NCI-H2081 treated with DMSO at 0.1 percent for 48 hours (cell line): ENCODE measurements around the gene RPL37.
"Not testable (repeated sequence)": the region's sequence is repeated elsewhere in the genome, so short reads cannot be mapped to it uniquely, and the experiment has no call there.

Experiments used
- DNase-seq: peaks from one replicate; lab custom pipeline; 2025; lab: John Stamatoyannopoulos, UW

Gene RPL37

DNA sequence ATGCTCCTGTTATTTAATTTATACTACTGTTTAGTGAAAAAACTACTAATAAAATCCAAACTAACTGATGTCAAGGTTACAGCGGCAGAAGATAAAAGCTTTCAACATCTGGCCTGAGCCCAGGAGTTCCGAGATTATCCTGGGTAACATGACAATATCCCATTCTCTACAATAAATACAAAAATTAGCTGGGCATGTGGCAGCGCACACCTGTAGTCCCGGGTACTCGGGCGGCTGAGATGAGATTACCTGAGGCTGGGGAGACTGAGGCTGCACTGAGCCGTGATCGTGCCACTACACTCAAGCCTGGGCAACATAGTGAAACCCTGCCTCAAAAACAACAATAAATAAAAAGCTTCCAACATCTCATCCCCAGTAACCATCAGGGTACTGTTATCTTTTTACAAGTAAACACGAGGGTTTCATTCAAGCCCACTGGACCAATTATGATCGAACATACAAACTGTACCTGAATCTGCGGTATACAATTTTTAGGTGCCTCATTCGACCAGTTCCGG lies 1.3 kb downstream of the RPL37 start:
- DNase-seq: no peak

DNA sequence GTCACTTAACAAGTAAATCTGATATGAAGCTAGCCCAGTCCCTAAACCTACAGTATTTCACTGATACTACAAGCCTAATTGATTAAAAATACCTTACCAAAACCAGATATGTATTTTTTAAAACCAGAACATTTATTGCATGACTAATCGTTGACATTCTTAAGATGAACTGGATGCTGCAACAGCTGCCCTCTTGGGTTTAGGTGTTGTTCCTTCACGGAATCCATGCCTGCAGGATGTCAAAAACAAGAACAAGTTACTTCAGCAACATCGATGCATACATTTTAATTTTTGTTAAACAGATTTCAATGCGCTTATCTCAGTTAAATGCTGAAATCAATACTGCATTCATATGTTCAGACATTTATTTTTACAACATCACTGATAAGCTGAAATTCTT lies 2.7 kb downstream of the RPL37 start:
- DNase-seq: no peak

DNA sequence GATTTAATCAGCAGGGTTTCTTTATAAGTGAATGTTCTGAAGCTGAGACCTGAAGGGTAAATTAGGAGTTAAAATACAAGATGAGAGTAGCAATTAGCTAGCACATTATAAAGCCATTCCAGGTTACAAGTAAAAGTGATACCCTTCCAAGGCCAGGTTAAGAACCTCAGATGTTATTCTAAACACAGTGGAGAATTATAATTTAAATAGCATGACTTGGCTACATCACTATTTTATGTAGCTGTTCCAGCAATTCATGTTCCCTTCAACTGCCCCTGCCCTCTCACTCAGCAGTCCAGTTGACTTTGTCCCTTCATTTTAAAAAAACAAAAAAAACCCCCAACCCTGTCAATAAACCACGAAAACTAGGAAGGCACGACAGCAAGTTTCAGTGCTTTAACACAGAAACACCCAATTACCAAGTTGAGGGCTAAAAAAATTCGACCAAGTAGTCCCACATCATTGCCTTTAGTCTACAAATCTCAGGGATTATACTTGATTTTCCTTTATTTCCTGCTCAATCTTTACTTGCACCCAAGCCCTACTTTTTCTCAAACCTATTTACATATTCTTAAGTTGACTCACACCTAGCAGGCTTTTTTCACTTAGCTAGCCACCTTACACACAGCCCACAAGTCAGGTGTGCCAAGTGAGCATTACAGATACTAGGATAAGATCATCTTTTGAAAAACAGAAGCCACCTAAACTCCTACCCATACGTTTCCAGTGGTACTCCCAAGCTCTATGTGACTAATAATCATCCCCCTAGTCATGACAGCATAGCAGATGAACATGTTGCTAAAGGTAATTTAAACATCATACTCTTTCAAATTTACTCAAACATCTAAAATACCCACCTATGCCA lies 3.4 kb downstream of the RPL37 start:
- no peak for DNase-seq

DNA sequence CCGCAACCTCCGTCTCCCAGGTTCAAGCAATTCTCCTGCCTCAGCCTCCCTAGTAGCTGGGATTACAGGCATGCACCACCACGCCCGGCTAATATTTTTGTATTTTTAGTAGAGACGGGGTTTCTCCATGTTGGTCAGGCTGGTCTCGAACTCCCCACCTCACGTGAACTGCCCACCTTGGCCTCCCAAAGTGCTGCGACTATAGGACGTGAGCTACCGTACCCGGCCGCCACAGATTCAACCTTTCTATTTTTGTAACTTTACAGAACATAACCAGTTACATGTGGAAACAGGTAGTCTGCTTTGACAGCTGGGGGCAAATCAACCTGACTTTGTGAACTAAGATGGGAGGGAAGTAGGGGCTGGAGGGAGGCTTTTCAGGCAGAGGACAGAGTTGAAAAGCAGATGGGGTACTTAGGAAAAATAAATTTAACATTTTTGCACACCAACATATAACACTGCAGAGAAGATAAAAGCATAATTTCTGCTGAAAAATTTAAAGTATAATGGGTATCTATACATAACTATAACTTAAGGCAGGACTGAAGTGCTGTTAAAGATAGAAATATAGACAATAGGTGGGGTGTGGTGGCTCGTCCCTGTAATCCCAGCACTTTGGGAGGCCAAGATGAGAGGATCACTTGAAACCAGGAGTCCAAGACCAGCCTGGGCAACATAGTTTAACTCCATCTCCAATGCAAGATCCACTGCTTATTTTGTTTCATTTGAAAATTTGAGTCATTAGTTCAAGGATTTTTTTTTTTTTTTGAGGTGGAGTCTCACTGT lies 5.1 kb downstream of the RPL37 start:
- no peak for DNase-seq

DNA sequence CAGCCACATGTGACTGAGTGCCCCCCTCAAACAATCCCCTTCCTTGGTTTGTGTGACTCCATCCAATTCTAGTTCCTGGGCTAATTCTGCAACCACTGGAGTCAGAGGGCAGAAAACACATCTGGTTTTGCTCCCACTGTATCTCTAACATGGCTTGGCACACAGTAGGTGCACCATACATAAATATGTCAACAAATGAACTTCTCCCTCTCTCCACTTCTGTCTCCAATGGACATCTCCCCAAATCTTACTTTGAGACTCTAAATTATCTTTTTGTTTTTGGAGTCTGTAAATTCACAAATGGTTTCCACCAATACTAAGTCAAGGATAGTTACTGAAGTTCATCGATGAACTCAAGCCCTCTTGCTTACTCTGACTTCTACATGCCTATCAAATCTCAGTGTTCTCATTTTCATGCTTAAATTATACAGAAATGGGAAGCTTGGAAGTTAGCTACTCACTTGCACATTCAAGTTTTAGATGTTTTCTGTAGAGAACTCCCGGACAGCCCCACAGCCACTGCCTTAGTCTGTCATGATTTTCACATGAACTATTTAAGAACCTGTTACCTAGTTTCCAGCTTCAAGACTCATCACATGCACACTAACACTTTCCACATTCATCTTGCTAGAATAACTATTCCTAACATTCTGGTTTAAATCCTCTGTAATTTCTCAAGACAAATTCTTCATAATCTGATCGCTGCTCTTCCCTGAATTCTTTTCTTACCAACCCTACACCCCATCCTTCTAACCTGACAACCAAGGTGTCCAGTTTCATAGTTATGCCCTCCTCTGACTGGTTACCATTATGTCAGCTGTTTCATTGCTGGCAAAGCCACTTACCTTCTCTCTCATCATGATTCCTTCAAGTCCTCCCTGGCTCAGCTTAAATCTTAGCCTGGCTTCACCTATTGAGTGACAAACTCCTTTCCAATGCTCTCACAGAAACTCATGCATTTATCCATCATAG lies 6.0 kb downstream of the RPL37 start:
- no peak for DNase-seq

DNA sequence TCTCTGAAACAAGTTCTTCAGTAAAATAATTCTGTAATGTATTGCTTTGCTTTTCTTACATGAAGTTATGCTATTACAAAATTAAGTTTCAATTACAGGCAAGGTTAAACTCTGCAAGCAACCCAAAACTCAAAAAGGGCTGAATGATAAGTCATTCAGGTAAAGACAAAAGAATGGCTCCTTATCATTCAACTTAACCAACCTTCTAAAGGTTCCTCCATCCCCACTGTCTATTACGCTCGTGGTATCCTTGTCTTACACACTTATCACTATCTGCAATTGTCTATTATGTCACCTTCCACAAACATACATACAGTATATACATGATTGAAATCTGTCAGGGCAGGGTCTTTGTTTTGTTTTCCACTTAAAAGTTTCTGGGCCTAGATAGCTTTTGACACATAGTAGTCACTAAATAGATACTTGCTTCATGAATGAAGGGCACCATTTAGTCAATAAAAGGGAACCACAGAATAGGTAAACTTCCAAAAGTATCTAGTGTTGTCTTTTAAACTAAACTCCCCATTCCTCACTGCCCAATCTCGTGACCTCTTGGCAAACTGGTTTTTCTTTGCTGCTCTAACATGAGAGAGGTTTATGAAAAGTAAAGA lies 6.9 kb downstream of the RPL37 start:
- no peak for DNase-seq

DNA sequence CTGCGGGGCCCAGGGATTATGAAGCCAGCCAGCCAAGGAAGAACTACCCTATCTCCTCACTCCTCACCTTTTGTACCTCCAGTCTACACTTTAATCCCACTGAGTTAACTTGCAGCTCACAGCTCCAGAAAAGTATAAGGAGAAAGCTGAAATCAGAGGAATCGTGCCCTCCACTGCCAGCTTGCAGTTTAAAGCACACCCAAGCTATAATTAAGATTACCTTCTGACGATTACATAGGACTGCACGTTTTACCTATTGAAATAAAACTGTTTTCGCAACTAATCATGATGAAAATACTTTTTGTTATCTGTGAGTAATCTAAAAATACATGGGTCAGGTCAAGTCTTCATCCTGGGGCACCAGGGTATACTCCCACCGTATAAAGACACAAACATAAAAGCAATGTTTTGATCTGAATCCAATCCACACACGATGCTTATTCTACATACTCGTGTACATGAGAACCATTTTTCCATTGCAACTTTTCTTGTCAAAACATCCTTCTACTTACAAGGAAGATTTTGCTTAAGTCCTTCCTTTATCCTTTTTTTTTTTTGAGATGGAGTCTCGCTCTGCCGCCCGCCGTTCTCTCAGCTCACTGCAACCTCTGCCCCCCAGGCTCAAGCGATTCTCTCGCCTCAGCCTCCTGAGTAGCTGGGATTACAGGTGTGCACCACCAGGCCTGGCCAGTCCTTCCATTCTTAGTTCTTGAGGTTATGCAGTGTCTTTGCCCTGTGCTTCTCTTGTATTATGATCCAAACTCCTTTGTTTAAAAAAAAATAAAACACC lies 7.6 kb downstream of the RPL37 start:
- no peak for DNase-seq

DNA sequence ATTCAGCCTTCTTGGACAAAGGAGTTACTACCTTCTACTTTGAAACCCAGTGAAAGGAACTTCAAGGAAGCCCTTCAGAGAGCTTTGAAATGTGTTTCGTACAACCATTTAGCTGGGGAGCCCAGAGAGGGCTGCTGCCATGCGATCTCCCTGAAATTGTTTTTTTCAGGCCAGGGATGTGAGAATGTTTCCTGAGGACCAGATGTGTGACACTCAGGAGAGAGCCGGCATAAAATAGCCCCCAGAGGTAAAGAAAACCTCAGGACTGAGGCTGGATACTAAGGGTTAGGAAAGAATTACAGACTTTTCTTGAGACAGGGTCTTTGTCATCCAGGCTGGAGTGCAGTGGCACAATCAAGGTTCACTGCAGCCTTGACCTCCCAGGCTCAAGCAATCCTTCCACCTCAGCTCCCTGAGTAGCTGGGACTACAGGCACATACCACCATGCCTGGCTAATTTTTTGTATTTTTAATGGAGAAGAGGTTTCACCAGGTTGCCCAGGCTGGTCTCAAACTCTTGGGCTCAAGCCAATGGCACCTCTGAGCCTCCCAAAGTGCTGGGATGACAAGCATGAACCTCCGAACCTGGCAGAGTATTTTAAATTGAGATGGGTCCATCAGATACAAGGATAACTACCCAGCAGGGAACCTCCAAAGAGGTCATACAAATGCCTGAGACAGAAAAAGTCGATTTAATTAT lies 8.4 kb downstream of the RPL37 start:
- no peak for DNase-seq

DNA sequence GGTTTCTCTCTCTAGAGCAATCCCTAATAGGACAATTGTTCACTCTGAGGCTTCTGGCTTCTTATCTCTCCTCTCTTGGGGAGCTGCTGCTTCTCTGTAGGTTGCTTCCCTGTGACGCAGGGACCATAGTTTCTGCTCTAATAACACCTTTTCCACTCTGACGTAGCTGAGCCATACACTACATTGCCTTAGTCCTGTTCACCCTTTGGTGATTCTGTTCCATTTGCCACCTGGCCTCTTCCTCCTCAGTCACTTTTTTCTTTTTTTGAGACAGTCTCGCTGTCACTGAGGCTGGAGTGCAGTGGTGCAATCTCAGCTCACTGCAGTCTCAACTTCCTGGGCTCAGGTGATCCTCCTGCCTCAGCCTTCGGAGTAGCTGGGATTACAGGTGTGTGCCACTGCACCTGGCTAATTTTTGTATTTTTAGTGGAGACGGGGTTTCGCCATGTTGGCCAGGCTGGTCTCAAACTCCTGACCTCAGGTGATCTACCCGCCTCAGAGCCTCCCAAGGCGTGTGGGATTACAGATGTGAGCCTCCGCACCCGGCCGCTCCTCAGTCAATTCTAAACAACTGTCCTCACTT lies 9.5 kb downstream of the RPL37 start:
- not testable (repeated sequence) for DNase-seq

DNA sequence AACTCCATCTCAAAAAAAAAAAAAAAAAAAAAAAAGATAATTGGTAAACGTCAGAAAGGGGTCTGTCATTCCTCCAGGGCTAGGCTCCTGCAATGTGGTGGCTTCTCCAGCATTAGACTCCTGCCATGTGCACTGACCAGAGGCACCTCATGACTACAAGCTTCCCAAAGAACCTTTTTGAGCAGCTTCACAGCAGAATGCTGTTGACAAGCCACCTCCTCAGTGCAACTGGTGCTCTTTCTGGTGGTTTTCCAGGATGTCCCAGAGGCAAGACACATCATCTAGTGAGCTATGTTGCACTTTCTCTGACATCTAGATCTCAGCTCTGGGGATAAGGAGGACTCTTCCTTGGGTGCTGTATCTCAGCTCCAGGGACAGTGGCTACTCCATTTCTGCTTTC lies 11.6 kb downstream of the RPL37 start:
- no peak for DNase-seq

DNA sequence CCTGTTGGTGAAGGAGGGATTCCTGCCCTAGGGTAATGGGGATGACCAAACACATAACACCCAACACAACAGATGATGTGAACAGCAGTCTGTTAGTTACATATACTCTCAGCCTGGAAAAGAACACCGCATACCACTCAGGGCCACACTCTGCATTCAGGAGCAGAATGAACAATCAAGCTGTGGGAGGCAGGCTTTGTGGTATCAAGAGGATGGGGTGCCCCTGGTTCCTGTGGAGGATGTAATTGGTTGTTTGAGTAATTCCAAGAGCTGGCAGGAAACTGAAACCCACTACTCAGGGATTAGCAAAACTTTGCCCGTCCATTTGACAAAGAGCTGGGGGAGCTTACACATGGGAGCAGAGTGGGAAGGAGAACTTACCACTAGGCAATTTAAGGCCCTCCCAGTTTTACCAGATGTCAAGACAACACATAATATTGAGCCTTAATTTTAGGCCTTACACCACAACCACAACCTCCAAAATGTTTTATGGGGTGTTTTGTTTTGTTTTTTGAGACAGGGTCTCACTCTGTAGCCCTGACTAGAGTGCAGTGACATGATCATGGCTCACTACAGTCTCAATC lies 21.2 kb downstream of the RPL37 start:
- DNase-seq: no peak

DNA sequence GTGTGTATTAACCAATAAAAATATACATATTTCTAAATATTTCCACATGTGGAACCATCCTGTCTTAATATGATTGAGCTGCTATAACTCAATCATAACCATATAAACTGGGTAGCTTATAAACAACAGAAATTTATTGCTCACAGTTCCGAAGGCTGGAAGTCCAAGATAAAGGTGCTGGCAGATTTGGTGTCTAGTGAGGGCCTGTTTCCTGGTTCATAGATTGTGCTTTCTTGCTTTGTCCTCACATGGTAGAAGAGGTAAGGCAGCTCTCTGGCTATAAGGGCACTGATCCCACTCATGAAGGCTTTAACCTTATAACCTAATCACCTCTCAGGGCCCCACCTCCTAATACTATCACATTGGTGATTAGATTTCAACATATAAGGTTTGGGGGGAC lies 22.9 kb downstream of the RPL37 start:
- no peak for DNase-seq

DNA sequence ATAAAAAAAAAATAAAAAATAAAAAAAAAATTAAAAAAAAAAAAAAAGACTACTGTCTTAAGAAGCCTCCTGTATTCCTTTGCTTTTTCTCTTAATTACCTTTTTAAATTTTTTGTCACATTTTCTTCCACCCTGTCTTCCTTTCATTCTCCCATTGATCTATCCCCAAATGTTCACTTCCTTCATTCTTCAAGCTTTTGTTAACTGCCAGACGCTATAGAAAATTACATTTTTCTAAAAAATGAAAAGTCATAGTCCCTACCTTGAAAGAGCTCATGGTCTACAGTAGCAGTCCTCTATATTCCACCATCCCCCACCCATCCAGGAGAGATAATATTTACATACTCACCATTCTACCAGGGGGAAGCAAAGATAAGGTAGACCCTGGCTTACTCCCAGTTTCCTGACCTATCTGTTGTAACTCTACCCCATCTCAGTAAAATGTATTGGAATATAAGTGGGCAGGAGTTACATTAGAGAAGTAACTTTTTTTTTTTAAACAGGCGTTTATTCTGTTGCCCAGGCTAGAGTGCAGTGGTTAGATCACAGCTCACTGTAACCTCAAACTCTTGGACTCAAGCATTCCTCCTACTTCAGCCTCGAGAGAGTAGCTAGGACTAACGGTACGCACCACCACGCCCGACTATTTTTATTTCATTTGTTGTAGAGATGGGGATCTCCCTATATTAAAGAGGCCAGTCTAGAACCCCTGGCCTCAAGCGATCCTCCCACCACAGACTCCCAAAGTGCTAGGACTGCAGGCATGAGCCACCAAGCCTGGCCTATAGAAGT lies 33.1 kb downstream of the RPL37 start:
- no peak for DNase-seq

DNA sequence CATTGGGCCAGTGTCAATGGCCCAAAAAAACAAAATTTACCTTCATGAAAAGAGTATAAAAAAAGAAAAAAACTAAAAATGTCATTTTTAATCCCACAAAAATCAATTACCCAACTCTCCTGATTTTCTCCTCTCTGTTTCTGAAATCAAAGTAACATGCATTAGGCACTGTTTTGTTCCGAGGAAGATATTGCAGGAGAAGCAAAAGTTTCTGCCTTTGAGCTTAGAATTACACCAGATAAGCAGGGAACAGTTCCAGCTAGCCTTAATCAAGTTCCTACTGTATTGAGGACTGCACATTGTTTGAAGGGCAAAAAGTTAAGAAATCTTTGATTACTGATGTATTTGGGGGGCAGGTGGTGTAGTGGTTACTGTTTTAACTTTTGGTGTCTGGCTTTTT lies 35.8 kb downstream of the RPL37 start:
- DNase-seq: no peak

DNA sequence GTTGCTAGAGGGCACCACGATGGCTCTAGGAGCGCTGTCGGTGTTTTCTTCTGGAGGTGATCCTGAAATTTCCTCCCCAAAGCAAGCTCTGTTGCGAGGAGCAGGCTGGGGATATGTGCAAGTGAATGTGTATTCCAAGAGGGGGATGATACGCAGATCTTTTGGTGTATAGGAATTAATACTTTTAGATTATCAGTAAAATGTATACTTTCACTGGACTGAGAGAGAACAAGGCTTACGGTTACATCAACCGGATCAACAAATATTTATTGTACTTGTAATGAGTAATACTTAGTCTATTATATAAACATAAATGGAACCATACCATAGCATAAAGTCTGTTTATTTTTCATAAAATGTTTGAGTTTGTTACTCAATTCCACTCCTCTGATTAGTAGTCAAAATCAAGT lies 36.2 kb downstream of the RPL37 start:
- DNase-seq: no peak

DNA sequence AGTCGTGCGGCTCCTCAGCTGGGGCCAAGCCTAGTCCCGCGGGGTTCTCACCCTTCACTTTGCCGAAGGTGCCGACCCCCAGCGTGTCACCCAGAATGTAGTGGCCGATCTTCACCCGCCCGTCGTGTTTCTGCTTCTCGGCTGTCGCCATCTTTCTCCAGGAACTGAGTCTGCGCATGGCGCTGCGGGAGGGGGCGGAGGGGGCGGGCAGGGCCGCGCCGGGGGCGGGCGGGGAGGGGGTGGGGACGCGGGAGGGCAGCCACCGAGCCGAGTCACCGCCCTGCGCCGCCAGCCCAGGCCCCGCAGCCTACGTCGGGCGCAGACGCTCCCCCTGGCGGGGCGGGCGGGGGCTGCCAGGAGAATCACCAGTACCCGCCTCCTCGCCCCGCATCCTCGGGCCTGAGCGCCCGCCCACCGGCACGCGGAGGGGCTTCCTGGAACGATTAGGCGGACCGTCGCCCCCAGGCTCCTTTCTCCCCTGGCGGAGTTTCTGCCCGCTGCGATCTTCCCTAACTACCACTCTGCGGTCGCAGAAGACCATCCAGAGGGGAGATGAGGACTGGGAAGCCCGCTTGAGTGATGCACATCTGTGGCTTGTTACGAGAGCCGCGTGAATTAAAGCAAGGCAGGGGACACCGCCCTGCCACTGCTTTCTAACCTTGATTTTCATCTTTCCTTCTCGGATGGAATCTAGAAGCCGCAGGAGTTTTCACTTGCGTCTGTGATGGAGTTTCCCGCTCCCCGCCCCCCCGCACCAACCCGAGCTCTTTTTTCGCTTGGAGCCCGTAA lies 36.8 kb downstream of the RPL37 start, which contains the start of gene PRKAA1:
Gene PRKAA1 (minus strand): TSS at position 363 of the 789 bp plus-strand sequence. CDS start 185 bp downstream, at position 178.
- peak; percentile 77 for DNase-seq

DNA sequence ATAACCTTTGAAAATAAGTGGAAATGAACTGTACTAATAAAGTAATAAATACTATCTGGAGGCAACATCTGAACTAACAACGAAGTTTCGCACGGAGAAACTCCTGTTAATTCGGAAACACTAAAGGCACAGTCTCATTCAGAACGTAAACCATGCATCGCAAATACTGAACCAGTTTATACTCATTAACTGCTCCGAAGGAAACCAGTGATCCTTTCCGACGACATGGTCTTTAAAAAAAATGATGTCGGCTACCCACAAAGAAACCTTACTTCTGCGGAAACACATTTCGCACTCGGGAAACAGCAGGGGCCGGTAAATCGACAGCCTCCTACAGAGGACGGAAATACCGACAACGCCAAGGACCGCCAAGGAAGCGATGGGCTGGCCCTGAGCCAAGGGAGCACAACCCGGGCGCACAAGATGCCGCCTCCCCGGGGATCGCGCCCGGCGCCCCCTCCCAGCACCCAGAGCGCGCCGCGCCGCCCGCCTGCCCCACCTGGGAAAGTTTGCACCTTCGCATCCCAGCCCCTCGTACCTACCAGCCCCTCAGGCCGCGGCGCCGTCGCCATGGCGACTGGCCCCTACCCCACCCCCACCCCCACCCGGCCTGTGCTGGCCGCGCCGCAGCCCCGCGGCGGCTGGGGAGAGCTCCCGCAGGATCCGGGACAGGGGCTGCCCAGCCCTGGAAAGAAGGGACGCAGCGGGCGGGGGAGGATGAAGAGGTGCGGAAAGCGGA lies 37.6 kb downstream of the RPL37 start:
- peak; percentile 47 for DNase-seq
